ENCODE data around the gene TRPC4AP.

DNA sequence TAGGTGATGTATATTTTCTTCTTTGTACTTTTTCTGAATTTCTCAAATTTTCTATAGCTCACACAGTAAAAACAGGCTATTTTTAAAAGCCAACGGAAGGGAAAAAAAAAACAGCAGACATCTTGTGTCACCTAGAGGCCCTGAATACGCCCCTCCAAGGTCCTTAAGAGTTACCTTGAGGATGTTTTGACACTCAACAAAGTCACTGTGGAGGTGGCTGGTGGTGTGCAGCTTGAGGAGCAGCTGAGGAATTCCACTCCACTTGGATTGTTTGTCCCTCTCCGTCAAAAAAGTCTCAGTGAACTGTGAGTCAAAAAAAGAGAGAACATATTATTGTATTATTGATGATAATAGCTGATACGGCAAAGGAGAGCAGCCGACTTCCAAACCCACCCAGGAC is 14.7 kb downstream of the TRPC4AP start:
- TF ChIP-seq, protein P1, sequence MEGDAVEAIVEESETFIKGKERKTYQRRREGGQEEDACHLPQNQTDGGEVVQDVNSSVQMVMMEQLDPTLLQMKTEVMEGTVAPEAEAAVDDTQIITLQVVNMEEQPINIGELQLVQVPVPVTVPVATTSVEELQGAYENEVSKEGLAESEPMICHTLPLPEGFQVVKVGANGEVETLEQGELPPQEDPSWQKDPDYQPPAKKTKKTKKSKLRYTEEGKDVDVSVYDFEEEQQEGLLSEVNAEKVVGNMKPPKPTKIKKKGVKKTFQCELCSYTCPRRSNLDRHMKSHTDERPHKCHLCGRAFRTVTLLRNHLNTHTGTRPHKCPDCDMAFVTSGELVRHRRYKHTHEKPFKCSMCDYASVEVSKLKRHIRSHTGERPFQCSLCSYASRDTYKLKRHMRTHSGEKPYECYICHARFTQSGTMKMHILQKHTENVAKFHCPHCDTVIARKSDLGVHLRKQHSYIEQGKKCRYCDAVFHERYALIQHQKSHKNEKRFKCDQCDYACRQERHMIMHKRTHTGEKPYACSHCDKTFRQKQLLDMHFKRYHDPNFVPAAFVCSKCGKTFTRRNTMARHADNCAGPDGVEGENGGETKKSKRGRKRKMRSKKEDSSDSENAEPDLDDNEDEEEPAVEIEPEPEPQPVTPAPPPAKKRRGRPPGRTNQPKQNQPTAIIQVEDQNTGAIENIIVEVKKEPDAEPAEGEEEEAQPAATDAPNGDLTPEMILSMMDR (IDR thresholded peaks at IDR 0.05 in 4 of 5, conservative IDR thresholded peaks at IDR 0.05 in 1 of 5), result no peak
- no peak for TF ChIP-seq POLR2A (IDR thresholded peaks at IDR 0.05)

All from gastrocnemius medialis (tissue), 4 donors.